K562 (cell line): ENCODE data around the gene GLIPR1L1. TPM values are rescaled to one million over a fixed set of nuclear protein-coding genes. Genes with fewer than 3 reads are reported as not detected.

ENCODE experiments used
- CCNT2 ChIP-seq: IDR thresholded peaks from 2 replicates; pipeline ENCODE4 v1.6.1; 2011; ENCODE audit warnings: borderline replicate concordance, low read depth, mild to moderate bottlenecking, moderate library complexity, mixed read lengths, low read length; ENCODE audit not compliant: insufficient read length; ENCODE audit errors: extremely low read depth
- ETV1 ChIP-seq: fragments of 450-650 bp; conservative IDR thresholded peaks from 2 replicates; pipeline ENCODE4 v1.6.1; 2016; ENCODE audit warnings: missing genetic modification characterization, control low read depth, low read depth, missing compliant biosample characterization
- FIP1L1 ChIP-seq: fragments of 200-400 bp; formaldehyde crosslinking; IDR thresholded peaks from 2 replicates; pipeline ENCODE4 v1.6.1; 2018; ENCODE audit warnings: mild to moderate bottlenecking, low read depth, low read length; ENCODE audit not compliant: poor library complexity, severe bottlenecking
- GABPB2 ChIP-seq: fragments of 250-450 bp; sonication (Bioruptor Pico); conservative IDR thresholded peaks from 2 replicates; pipeline ENCODE4 v1.5.1; 2021; ENCODE audit warnings: mild to moderate bottlenecking
- KLF13 ChIP-seq: fragments of 450-650 bp; IDR thresholded peaks from 2 replicates; pipeline ENCODE4 v1.6.1; 2016; ENCODE audit warnings: missing genetic modification characterization, low read depth, mild to moderate bottlenecking, missing compliant biosample characterization, moderate library complexity, borderline replicate concordance
- MCM5 ChIP-seq: fragments of 450-650 bp; IDR thresholded peaks from 2 replicates; pipeline ENCODE4 v1.6.1; 2016; ENCODE audit warnings: low read depth
- MLX ChIP-seq, 2 experiments: fragments of 450-650 bp in 1 of 2; sonication (generic) in 1 of 2; formaldehyde crosslinking; conservative IDR thresholded peaks; 2 replicates each; pipeline versions ENCODE4 v1.4.0 to v1.8.1; 2020 to 2022; ENCODE audit warnings: mild to moderate bottlenecking in 1 of 2, missing genetic modification reagents in 1 of 2
- MTA3 ChIP-seq: fragments of 450-650 bp; formaldehyde crosslinking; IDR thresholded peaks from 2 replicates; pipeline ENCODE4 v1.6.1; 2017; ENCODE audit warnings: mild to moderate bottlenecking, borderline replicate concordance
- NCOA4 ChIP-seq: fragments of 450-650 bp; IDR thresholded peaks from 2 replicates; pipeline ENCODE4 v1.6.1; 2018; ENCODE audit warnings: mild to moderate bottlenecking; ENCODE audit not compliant: partially characterized antibody
- NFE2L1 ChIP-seq: fragments of 450-650 bp; IDR thresholded peaks from 2 replicates; pipeline ENCODE4 v1.6.1; 2016; ENCODE audit warnings: missing genetic modification characterization, low read depth, mild to moderate bottlenecking, missing compliant biosample characterization, moderate library complexity, borderline replicate concordance
- NR0B1 ChIP-seq: fragments of 450-650 bp; IDR thresholded peaks from one replicate; pipeline ENCODE4 v1.6.1; 2018; ENCODE audit warnings: mild to moderate bottlenecking, moderate library complexity; ENCODE audit not compliant: partially characterized antibody
- PCBP1 ChIP-seq: fragments of 200-400 bp; formaldehyde crosslinking; IDR thresholded peaks from 2 replicates; pipeline ENCODE4 v1.6.1; 2018; ENCODE audit warnings: mild to moderate bottlenecking, low read depth, low read length; ENCODE audit not compliant: poor library complexity, severe bottlenecking
- RBM25 ChIP-seq: fragments of 200-400 bp; formaldehyde crosslinking; IDR thresholded peaks from 2 replicates; pipeline ENCODE4 v1.6.1; 2018; ENCODE audit warnings: low read length, low read depth, moderate library complexity; ENCODE audit not compliant: severe bottlenecking
- RBM34 ChIP-seq: fragments of 200-400 bp; formaldehyde crosslinking; IDR thresholded peaks from 2 replicates; pipeline ENCODE4 v1.6.1; 2018; ENCODE audit warnings: low read length, borderline replicate concordance; ENCODE audit not compliant: insufficient read depth
- RFX5 ChIP-seq: IDR thresholded peaks from 2 replicates; pipeline ENCODE4 v1.6.1; 2011; ENCODE audit warnings: low read depth, mild to moderate bottlenecking, improper control_type of control experiment, low read length
- SAP30 ChIP-seq: fragments of 200-600 bp; sonication (generic); IDR thresholded peaks from 2 replicates; pipeline ENCODE4 v1.6.1; 2012; ENCODE audit warnings: borderline replicate concordance, low read depth, mild to moderate bottlenecking, moderate library complexity, low read length, control low read depth, inconsistent platforms; ENCODE audit not compliant: insufficient read depth, poor library complexity, severe bottlenecking
- SMARCB1 ChIP-seq: IDR thresholded peaks from 2 replicates; pipeline ENCODE4 v1.6.1; 2011; ENCODE audit warnings: improper control_type of control experiment, low read depth; ENCODE audit not compliant: insufficient read length
- TCFL5 ChIP-seq: fragments of 250-450 bp; sonication (Bioruptor Pico); conservative IDR thresholded peaks from 2 replicates; pipeline ENCODE4 v1.6.1; 2021; ENCODE audit warnings: mild to moderate bottlenecking, moderate library complexity, matching md5 sums
- ZBTB17 ChIP-seq: fragments of 450-650 bp; formaldehyde crosslinking; IDR thresholded peaks from 2 replicates; pipeline ENCODE4 v1.4.0; 2020; ENCODE audit warnings: mild to moderate bottlenecking
- ZNF24 ChIP-seq: fragments of 450-650 bp; IDR thresholded peaks from 2 replicates; pipeline ENCODE4 v1.6.1; 2016
- ZNF444 ChIP-seq: fragments of 250-450 bp; sonication (Bioruptor Pico); IDR thresholded peaks from 2 replicates; pipeline ENCODE4 v1.4.0; 2020; ENCODE audit warnings: mild to moderate bottlenecking, moderate library complexity
- ZNF512 ChIP-seq: IDR thresholded peaks from 2 replicates; pipeline ENCODE4 v1.6.1; 2016; ENCODE audit warnings: missing genetic modification characterization, missing compliant biosample characterization
- polyA plus RNA-seq, 8 experiments: library from polyadenylated mRNA; depleted of rRNA in 4 of 8; stranded (reverse) in 5 of 8; unstranded in 3 of 8; fragments of >200 nt; fragmentation: Nextera tagmentation in 2 of 8; fragmentation: Illumina TruSeq in 1 of 8; extraction: Ambion mirVana in 2 of 8; extraction: Trizol in 1 of 8; gene quantifications; 2 replicates each; pipeline versions ENCODE4 v1.2.1 to v1.2.3, GENCODE V29; 2011 to 2014; ENCODE audit warnings: inconsistent platforms in 1 of 8, missing spikeins in 1 of 8
- total RNA-seq, 7 experiments: library from RNA; depleted of rRNA in 6 of 7; stranded (reverse); fragments of >200 nt in 6 of 7; fragmentation: Illumina TruSeq in 2 of 7; extraction: Trizol in 2 of 7; gene quantifications; 2 replicates each; pipeline versions ENCODE4 v1.2.1 to v1.2.3, GENCODE V29; 2011 to 2021; ENCODE audit warnings: low replicate concordance in 1 of 7
- TF ChIP-seq, protein P1 (sequence below): sonication (generic); formaldehyde crosslinking; IDR thresholded peaks from 2 replicates; pipeline ENCODE4 v1.8.0; 2022; ENCODE audit warnings: mild to moderate bottlenecking, low read depth, missing genetic modification reagents

Gene GLIPR1L1
- total and polyA plus RNA-seq, 9 of the 15 experiments (the other 6 are each of a cell fraction or from before 2014, with no cell fraction given) = not detected

DNA sequence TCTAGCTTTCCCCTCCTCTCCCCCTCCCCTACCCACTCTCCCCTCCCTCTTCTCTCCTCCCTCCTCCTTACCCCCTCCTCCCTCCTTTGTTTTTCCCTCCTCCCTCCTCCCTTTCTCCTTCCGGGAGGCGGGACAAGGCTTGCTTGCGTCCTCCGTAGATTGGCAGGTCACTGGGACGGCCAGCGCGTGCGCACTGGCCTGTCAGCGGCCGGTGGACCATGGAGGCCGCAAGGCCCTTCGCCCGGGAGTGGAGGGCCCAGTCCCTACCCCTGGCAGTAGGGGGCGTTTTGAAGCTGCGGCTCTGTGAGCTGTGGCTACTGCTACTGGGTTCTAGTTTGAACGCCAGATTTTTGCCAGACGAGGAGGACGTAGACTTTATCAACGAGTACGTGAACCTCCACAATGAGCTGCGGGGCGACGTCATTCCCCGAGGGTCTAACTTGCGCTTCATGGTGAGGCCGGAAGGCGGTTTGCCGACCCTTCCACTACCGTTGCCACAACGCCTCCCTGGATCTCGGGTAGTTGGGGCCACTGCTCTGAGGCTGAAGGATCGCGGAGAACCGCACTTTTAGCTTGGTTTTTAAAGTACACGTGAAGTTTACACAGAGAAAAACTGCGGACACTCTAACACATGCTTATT is 56.5 kb downstream of the GLIPR1L1 start, which contains the start of gene GLIPR1L2 (continued):
- TF ChIP-seq ZNF512 (tag) = no peak
- TF ChIP-seq NFE2L1 (tag) = no peak
- TF ChIP-seq RBM34 = no peak
- TF ChIP-seq MTA3 = peak; percentile 60; the same call in 1 of the 2 replicates
- TF ChIP-seq FIP1L1 = no peak
- TF ChIP-seq MCM5 = no peak
- no peak for TF ChIP-seq SMARCB1
- no peak for TF ChIP-seq PCBP1
- TF ChIP-seq, protein P1, sequence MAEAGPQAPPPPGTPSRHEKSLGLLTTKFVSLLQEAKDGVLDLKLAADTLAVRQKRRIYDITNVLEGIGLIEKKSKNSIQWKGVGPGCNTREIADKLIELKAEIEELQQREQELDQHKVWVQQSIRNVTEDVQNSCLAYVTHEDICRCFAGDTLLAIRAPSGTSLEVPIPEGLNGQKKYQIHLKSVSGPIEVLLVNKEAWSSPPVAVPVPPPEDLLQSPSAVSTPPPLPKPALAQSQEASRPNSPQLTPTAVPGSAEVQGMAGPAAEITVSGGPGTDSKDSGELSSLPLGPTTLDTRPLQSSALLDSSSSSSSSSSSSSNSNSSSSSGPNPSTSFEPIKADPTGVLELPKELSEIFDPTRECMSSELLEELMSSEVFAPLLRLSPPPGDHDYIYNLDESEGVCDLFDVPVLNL (CRISPR knock-in tag) = no peak
- no peak for TF ChIP-seq ZNF444 (CRISPR knock-in tag)
- TF ChIP-seq NR0B1 = no peak
- no peak for TF ChIP-seq MLX (CRISPR knock-in tag; conservative IDR thresholded peaks at IDR 0.05)
- no peak for TF ChIP-seq KLF13 (tag)
- TF ChIP-seq SAP30 = no peak
- no peak for TF ChIP-seq ETV1
- TF ChIP-seq RBM25 = no peak
- no peak for TF ChIP-seq TCFL5
- no peak for TF ChIP-seq NCOA4
- no peak for TF ChIP-seq ZBTB17 (CRISPR knock-in tag)
- TF ChIP-seq RFX5 = no peak
- no peak for TF ChIP-seq CCNT2
- TF ChIP-seq GABPB2 (CRISPR knock-in tag) = no peak
- no peak for TF ChIP-seq ZNF24
